Nephron (organoid): Measurements from ENCODE around the gene FAM210A.

Experiments
- H3K27ac Mint-ChIP-seq, 3 experiments: 2 replicates each; pipeline ENCODE4 v1.8.0; 2020; ENCODE audit warnings: mixed read lengths in 3 of 3, mild to moderate bottlenecking in 2 of 3, moderate library complexity in 1 of 3
- H3K27me3 Mint-ChIP-seq: 2 replicates; pipeline ENCODE4 v1.8.0; 2021; ENCODE audit warnings: low read depth, mild to moderate bottlenecking, moderate library complexity, mixed read lengths
- H3K36me3 Mint-ChIP-seq: 2 replicates; pipeline ENCODE4 v1.8.0; 2020; ENCODE audit warnings: low read depth, mixed read lengths
- H3K4me1 Mint-ChIP-seq: 2 replicates; pipeline ENCODE4 v1.8.0; 2020; ENCODE audit warnings: mixed read lengths
- H3K4me3 Mint-ChIP-seq, 3 experiments: 2 replicates each; pipeline ENCODE4 v1.8.0; 2020; ENCODE audit warnings: mild to moderate bottlenecking in 3 of 3, mixed read lengths in 3 of 3, moderate library complexity in 2 of 3
- H3K9me3 Mint-ChIP-seq: 2 replicates; pipeline ENCODE4 v1.8.0; 2020; ENCODE audit warnings: mixed read lengths
- CTCF ChIP-seq, 3 experiments: fragments of 200-600 bp; sonication (generic); IDR thresholded peaks; one replicate each; pipeline ENCODE4 v1.5.0; 2021; ENCODE audit warnings: antibody characterized with exemption in 3 of 3; ENCODE audit not compliant: unreplicated experiment in 3 of 3

Gene FAM210A

GRCh38 chr18:13660510-13660909, 65.8 kb downstream of the FAM210A start:
- H3K27ac Mint-ChIP-seq, result peak overlapping the region in 2 of 3 experiments; percentile 55 to 88
- TF ChIP-seq CTCF (IDR thresholded peaks at IDR 0.05; ENCODE audit: unreplicated experiment in 3 of 3), result no peak
- H3K4me1 Mint-ChIP-seq, result peaks cover 20% of the 10 kb centered on the region
- H3K36me3 Mint-ChIP-seq, result peaks cover 12% of the 10 kb centered on the region
- no peaks in the 10 kb centered on the region for H3K9me3 Mint-ChIP-seq
- H3K27me3 Mint-ChIP-seq, result no peaks in the 10 kb centered on the region
- no peak overlapping the region for H3K4me3 Mint-ChIP-seq

DNA sequence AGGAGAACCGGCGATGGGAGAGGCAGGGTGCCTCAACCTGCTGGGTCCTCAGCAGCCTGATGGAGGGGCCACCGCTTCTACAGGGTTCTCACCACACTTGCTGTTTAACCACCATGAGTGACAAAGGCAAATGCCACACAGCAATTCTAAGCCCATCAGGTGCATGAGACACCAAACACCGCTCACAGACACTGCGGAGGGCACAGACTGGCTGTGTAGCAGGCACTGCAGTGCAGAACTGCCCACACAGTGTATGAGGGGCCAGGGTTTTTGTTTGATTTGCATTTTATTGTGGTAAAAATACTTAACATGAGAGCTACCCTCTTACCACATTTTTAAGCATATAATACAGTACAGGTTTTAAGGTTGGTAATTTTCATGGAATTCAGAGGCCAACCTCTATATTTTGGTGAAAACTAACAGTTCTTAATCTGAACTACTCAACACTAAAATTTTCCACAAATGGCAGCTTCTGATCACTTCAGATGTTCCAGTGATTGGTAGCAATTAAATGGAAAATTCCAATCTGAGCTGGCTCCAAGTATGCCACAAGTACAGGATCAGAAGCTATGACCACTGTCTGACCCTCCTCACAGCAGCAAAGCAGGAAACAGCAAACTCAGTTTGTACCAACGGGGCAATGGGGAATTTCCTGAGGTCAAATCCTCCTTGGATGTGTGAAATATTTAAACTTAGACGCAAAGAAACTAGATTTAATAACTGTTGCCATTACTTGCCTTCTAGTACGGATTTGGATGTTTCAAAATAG, 67.7 kb downstream of the FAM210A start:
- Mint-ChIP-seq H3K36me3 (peaks cover 7% of the 10 kb centered on the region), H3K4me1 (peaks cover 26% of the 10 kb centered on the region), H3K9me3 (no peaks in the 10 kb centered on the region), H3K4me3 (no peak overlapping the region), H3K27me3 (no peaks in the 10 kb centered on the region), H3K27ac (no peak overlapping the region)
- no peak for TF ChIP-seq CTCF (IDR thresholded peaks at IDR 0.05; ENCODE audit: unreplicated experiment in 3 of 3)

DNA sequence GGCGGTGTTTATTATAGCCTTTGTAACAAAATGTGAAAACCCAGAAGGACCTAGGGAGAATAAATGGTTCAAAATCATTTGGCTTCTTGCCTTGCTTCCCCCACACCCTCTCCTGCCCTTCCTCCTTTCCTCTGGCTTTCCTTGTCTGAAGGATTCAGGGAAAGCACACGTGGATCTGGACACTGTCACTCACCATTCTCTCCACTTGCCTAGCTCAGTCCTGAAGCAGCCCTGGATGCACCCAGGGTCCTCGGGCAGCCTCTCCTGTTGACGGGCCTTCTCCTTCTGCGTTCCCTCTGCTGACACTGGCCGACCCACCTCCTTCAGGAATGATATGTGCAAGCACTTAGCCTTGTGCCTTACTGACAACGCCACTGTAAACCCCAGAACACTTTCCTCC, 68.4 kb downstream of the FAM210A start:
- Mint-ChIP-seq H3K9me3 (no peaks in the 10 kb centered on the region), H3K27me3 (no peaks in the 10 kb centered on the region), H3K36me3 (peaks cover 3% of the 10 kb centered on the region), H3K27ac (no peak overlapping the region), H3K4me3 (no peak overlapping the region), H3K4me1 (peaks cover 26% of the 10 kb centered on the region)
- TF ChIP-seq CTCF (IDR thresholded peaks at IDR 0.05; ENCODE audit: unreplicated experiment in 3 of 3), result no peak

DNA sequence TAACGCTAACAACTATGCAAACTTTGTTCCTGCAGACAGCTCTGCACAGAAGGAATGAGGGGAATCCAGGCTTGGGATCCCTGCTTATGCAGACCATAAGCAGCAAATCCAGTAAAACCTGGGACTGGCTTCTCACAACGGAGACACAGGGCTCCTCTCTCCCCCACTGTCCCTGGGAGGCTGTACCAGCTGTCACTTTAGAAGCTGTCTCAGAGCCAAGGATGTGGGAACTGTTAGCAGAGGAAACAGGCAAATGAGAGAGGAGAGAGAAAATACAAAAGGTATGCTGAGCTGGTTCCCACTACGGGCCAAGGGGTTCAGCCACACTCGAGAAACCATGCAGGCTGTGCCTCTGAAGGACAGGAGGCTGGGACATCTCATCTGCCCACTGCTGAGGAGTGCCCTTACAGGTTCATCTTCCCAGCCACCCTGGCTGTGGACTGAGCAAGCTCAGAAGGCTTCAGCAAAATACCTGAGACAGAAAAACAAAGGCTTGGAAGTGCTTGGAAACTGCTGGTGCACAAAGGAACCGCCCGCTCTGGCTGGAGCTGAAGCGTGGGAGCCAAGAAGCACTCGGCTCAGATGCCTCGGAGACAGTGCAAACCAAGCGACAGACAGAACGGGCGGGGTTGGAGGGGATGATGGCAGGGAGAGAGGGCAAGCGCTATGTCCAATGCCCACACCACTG, 72.5 kb downstream of the FAM210A start:
- no peaks in the 10 kb centered on the region for H3K27me3 Mint-ChIP-seq
- no peaks in the 10 kb centered on the region for H3K9me3 Mint-ChIP-seq
- no peak overlapping the region for H3K4me3 Mint-ChIP-seq
- peaks cover 23% of the 10 kb centered on the region for H3K4me1 Mint-ChIP-seq
- no peaks in the 10 kb centered on the region for H3K36me3 Mint-ChIP-seq
- TF ChIP-seq CTCF (IDR thresholded peaks at IDR 0.05; ENCODE audit: unreplicated experiment in 3 of 3), result no peak
- H3K27ac Mint-ChIP-seq, result peak overlapping the region in 2 of 3 experiments; percentile 30 to 32

DNA sequence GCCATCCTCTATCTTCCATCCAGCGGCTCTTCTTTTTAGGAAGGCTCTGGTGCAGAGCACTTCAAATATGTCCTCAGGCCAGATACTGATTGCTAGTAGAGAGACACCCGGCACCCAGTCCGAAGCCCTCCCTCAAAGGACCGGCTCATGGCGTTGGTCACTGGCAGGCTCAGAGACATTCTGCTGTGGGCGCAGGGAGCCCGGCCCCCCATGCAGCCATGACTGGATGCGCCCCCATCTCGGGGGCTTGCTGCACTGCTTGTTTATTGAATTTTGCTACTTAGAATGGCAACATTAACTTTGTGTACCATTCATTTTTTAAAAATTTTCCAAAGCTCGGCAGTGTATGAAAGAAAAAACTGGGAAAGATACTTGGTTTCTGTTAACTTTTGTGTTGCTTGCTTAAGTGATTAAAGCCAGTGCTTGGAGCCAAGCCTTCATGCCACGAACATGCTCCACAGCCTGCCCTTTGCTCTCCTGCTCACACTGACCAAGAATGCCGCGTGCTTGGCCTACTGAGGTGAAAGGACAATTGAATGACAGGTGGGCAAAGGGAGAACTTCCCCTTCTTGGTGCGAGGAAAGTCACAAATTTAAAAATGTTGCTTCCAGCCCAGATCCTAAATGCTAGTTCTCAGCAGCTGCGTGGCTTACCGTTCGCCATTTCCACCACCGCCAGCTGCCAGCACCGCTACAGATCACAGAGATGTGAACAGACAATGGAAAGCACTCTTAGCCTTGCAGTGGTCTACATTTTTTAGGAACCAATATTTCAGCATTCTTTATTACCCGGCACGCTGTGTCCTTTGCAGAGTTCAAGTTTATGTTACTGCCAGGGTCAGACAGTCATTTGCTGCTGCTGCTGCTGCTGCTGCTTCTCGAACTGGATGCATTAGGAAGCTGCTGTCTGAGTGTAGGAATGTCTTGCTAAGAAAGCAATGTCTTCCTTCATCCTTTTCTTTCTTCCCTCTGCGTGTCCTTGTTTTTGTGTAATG, 76.7 kb downstream of the FAM210A start:
- H3K27me3 Mint-ChIP-seq, result no peaks in the 10 kb centered on the region
- no peaks in the 10 kb centered on the region for H3K9me3 Mint-ChIP-seq
- peak overlapping the region in 1 of 3 experiments; percentile 46 for H3K27ac Mint-ChIP-seq
- no peak overlapping the region for H3K4me3 Mint-ChIP-seq
- peaks cover 12% of the 10 kb centered on the region for H3K4me1 Mint-ChIP-seq
- no peak for TF ChIP-seq CTCF (IDR thresholded peaks at IDR 0.05; ENCODE audit: unreplicated experiment in 3 of 3)
- H3K36me3 Mint-ChIP-seq, result no peaks in the 10 kb centered on the region
